K562 (cell line): Measurements from ENCODE around the gene SOHLH1. TPM values are rescaled to one million over a fixed set of nuclear protein-coding genes. Genes with fewer than 3 reads are reported as not detected.

Experiments used
- ATAC-seq: fragments of 200-7000 bp; cut with Tn5 transposase; 3 replicates; pipeline ENCODE4 v1.9.1; 2020; ENCODE audit warnings: moderate library complexity
- BruUV-seq: library from RNA; stranded (reverse); fragments of 400-500 nt; replicated peaks from 2 replicates; lab custom pipeline; 2021; lab: Mats Ljungman, UMichigan
- CTCF ChIA-PET: fragments of 300-600 bp; formaldehyde crosslinking; extraction: SDS; loops from one replicate; lab custom pipeline; 2021; ENCODE audit warnings: low intra/inter-chr PET ratio; lab: Yijun Ruan, JAX
- POLR2A ChIA-PET: fragments of 300-600, 350-650 bp; sonication (Branson Sonifier 250); formaldehyde crosslinking; extraction: SDS; loops from one replicate; lab custom pipeline; 2021; ENCODE audit warnings: antibody characterized with exemption, inconsistent platforms; lab: Yijun Ruan, JAX
- DNase-seq, 4 experiments: peaks; one replicate each; pipeline versions ENCODE4 v3.0.0 to v3.0.0-alpha.2; 2011 to 2018; ENCODE audit warnings: low spot score in 3 of 4, mixed read lengths in 3 of 4; ENCODE audit errors: extremely low read depth in 1 of 4
- FAIRE-seq: peaks from 2 replicates; lab custom pipeline; 2011; peaks lifted over from hg19 to GRCh38; lab: Jason Lieb, UNC
- H2AFZ ChIP-seq: 2 replicates; pipeline ENCODE4 v1.6.0; 2011; ENCODE audit warnings: low read depth, low read length, control low read depth, inconsistent platforms
- H3K27ac ChIP-seq: fragments of 200-600 bp; 3 replicates; pipeline ENCODE4 v1.8.0; 2011; ENCODE audit warnings: low read depth, mild to moderate bottlenecking, control low read depth, inconsistent platforms, low read length, moderate library complexity, mixed read lengths; ENCODE audit errors: extremely low read depth
- H3K27me3 ChIP-seq, 2 experiments: fragments of 300-600 bp in 1 of 2; 2 replicates in 1 of 2; 3 replicates in 1 of 2; pipeline versions ENCODE4 v1.6.0 to v1.8.0; 2011; ENCODE audit warnings: inconsistent platforms in 2 of 2, low read length in 2 of 2, mild to moderate bottlenecking in 1 of 2, mixed read lengths in 1 of 2, moderate library complexity in 1 of 2; ENCODE audit not compliant: control insufficient read depth in 2 of 2, insufficient read depth in 2 of 2
- H3K36me3 ChIP-seq: fragments of 300-600 bp; 3 replicates; pipeline ENCODE4 v1.8.0; 2011; ENCODE audit warnings: mild to moderate bottlenecking, low read length, inconsistent platforms; ENCODE audit not compliant: control insufficient read depth, insufficient read depth
- H3K4me1 ChIP-seq, 2 experiments: fragments of 200-600 bp in 1 of 2; replicated peaks in 1 of 2; 2 replicates in 1 of 2; 3 replicates in 1 of 2; pipeline versions ENCODE4 v1.5.1 to v1.8.0; 2011; ENCODE audit warnings: inconsistent platforms in 2 of 2, low read length in 2 of 2, mild to moderate bottlenecking in 1 of 2, mixed read lengths in 1 of 2, moderate library complexity in 1 of 2; ENCODE audit not compliant: control insufficient read depth in 2 of 2, insufficient read depth in 2 of 2
- H3K4me2 ChIP-seq: 2 replicates; pipeline ENCODE4 v1.6.1; 2011; ENCODE audit warnings: low read length, control low read depth, inconsistent platforms, mixed read lengths; ENCODE audit not compliant: insufficient read depth
- H3K4me3 ChIP-seq: fragments of 200-600 bp; sonication (generic), shearing (Covaris generic); 2 replicates; pipeline ENCODE4 v1.5.1; 2016; ENCODE audit warnings: control low read depth, inconsistent platforms
- H3K79me2 ChIP-seq: fragments of 200-600 bp; 3 replicates; pipeline ENCODE4 v1.8.0; 2011; ENCODE audit warnings: low read length, inconsistent platforms; ENCODE audit not compliant: control insufficient read depth, insufficient read depth
- H3K9ac ChIP-seq, 2 experiments: 2 replicates each; pipeline versions ENCODE4 v1.6.0 to v1.6.1; 2011; ENCODE audit warnings: low read depth in 2 of 2, low read length in 2 of 2, control low read depth in 1 of 2, inconsistent platforms in 1 of 2, mild to moderate bottlenecking in 1 of 2, mixed read lengths in 1 of 2; ENCODE audit not compliant: insufficient read depth in 1 of 2
- H3K9me1 ChIP-seq: one replicate; pipeline ENCODE4 v1.6.0; 2011; ENCODE audit warnings: inconsistent platforms, mild to moderate bottlenecking, low read length, moderate library complexity; ENCODE audit not compliant: control insufficient read depth, insufficient read depth
- H3K9me3 ChIP-seq: replicated peaks from 2 replicates; pipeline ENCODE4 v1.5.1; 2011; ENCODE audit warnings: low read depth, low read length, inconsistent platforms; ENCODE audit not compliant: control insufficient read depth, insufficient read depth
- H4K20me1 ChIP-seq: replicated peaks from 2 replicates; pipeline ENCODE4 v1.6.1; 2011; ENCODE audit warnings: low read length, inconsistent platforms, mixed read lengths; ENCODE audit not compliant: control insufficient read depth, insufficient read depth
- CEBPG ChIP-seq, 3 experiments: fragments of 200-800 bp in 1 of 3; sonication (Bioruptor generic) in 1 of 3; sonication (generic) in 1 of 3; formaldehyde crosslinking in 1 of 3; IDR thresholded peaks in 2 of 3; conservative IDR thresholded peaks in 1 of 3; 2 replicates each; pipeline versions ENCODE4 v1.6.1 to v1.8.0; 2016 to 2022; ENCODE audit warnings: missing compliant biosample characterization in 2 of 3, missing genetic modification characterization in 2 of 3, mild to moderate bottlenecking in 1 of 3, missing genetic modification reagents in 1 of 3
- FOXJ2 ChIP-seq: fragments of 200-800 bp; sonication (Bioruptor generic); IDR thresholded peaks from 2 replicates; pipeline ENCODE4 v1.6.1; 2016; ENCODE audit warnings: missing genetic modification characterization, missing compliant biosample characterization
- RAD51 ChIP-seq: fragments of 450-650 bp; IDR thresholded peaks from 2 replicates; pipeline ENCODE4 v1.7.1; 2016; ENCODE audit warnings: low read depth, mild to moderate bottlenecking, borderline replicate concordance
- ZNF518B ChIP-seq: fragments of 250-450 bp; sonication (Bioruptor Pico); IDR thresholded peaks from 2 replicates; pipeline ENCODE4 v1.5.0; 2021; ENCODE audit warnings: mild to moderate bottlenecking, moderate library complexity
- WGBS: fragments of 100-300 bp; shearing (Covaris generic); methylation state at CpG from one replicate; pipeline ENCODE4 v1.1.6; 2016; ENCODE audit warnings: low coverage, mixed read lengths; ENCODE audit not compliant: insufficient coverage; ENCODE audit errors: missing lambda C conversion rate; 5-methylcytosine and 5-hydroxymethylcytosine counted together
- in situ Hi-C: fragments of 300-500 bp; cut with MboI; formaldehyde crosslinking; loops from 4 replicates; pipeline ENCODE4 v1.15.0; 2018; ENCODE audit warnings: inconsistent platforms, mixed read lengths
- intact Hi-C: fragments of 100-400 bp; cut with micrococcal nuclease; formaldehyde crosslinking; loops from 2 replicates; pipeline ENCODE4 v1.14.2; 2022
- polyA plus RNA-seq, 8 experiments: library from polyadenylated mRNA; depleted of rRNA in 4 of 8; stranded (reverse) in 5 of 8; unstranded in 3 of 8; fragments of >200 nt; fragmentation: Nextera tagmentation in 2 of 8; fragmentation: Illumina TruSeq in 1 of 8; extraction: Ambion mirVana in 2 of 8; extraction: Trizol in 1 of 8; gene quantifications; 2 replicates each; pipeline versions ENCODE4 v1.2.1 to v1.2.3, GENCODE V29; 2011 to 2014; ENCODE audit warnings: inconsistent platforms in 1 of 8, missing spikeins in 1 of 8
- total RNA-seq, 7 experiments: library from RNA; depleted of rRNA in 6 of 7; stranded (reverse); fragments of >200 nt in 6 of 7; fragmentation: Illumina TruSeq in 2 of 7; extraction: Trizol in 2 of 7; gene quantifications; 2 replicates each; pipeline versions ENCODE4 v1.2.1 to v1.2.3, GENCODE V29; 2011 to 2021; ENCODE audit warnings: low replicate concordance in 1 of 7
- TF ChIP-seq, protein P1 (sequence below): fragments of 450-650 bp; formaldehyde crosslinking; IDR thresholded peaks from 2 replicates; pipeline ENCODE4 v1.4.0; 2020; ENCODE audit warnings: mild to moderate bottlenecking, mixed read lengths

SOHLH1 gene
- total and polyA plus RNA-seq, 9 of the 15 experiments (the other 6 are each of a cell fraction or from before 2014, with no cell fraction given) = 0.17 to 0.41 (median 0.29) TPM; not detected in 6

- Histone ChIP-seq H3K27ac (no peak overlapping the region), H3K36me3 (no peaks in the 10 kb centered on the region), H3K79me2 (no peaks in the 10 kb centered on the region), H3K4me2 (no peak overlapping the region), H3K9me3 (0 out of 2 replicates have a peak, but pooled peaks cover 3% of the 10 kb centered on the region)
- DNase-seq (no peak), ATAC-seq (no peak)
- no TSS peak for BruUV-seq
- 3% methylated on average over 13 of the region's 13 CpGs for WGBS
- no peak for TF ChIP-seq FOXJ2
- 0 out of 2 replicates have a peak, but pooled peaks have one; percentile 14 for TF ChIP-seq CEBPG (CRISPR knock-in tag; IDR thresholded peaks at IDR 0.05)
- TF ChIP-seq CEBPG (tag; conservative IDR thresholded peaks at IDR 0.05 in 1 of 2, IDR thresholded peaks at IDR 0.05 in 1 of 2) = no peak
- TF ChIP-seq, all 486 proteins: peak for 1
- Histone ChIP-seq H3K9ac (no peak overlapping the region), H3K4me1 (peaks cover 0 to 11% of the 10 kb centered on the region in 2 experiments; a peak in 2 of 5 replicates), H4K20me1 (0 out of 2 replicates have a peak, but pooled peaks cover 5% of the 10 kb centered on the region), H3K9me1 (no peaks in the 10 kb centered on the region), H3K27me3 (peaks cover 10 to 41% of the 10 kb centered on the region in 2 experiments; a peak in 3 of 5 replicates), H3K4me3 (no peak overlapping the region), H2AFZ (no peak overlapping the region)
- FAIRE-seq = no peak
- intact Hi-C loops = loop anchor here (5.0 kb wide), 1 partner anchor 127 kb away; no protein-coding TSS in a partner anchor
- ChIA-PET CTCF (no interaction called here), POLR2A (interaction anchor here (0.7 kb wide), 1 partner anchor 21 kb away, joined by 3 read pairs; no protein-coding TSS in a partner anchor)
- in situ Hi-C loops = no loop called here
These were observed 30.2 kb upstream of the SOHLH1 start for GRCh38 chr9:135729480-135729879.

DNA sequence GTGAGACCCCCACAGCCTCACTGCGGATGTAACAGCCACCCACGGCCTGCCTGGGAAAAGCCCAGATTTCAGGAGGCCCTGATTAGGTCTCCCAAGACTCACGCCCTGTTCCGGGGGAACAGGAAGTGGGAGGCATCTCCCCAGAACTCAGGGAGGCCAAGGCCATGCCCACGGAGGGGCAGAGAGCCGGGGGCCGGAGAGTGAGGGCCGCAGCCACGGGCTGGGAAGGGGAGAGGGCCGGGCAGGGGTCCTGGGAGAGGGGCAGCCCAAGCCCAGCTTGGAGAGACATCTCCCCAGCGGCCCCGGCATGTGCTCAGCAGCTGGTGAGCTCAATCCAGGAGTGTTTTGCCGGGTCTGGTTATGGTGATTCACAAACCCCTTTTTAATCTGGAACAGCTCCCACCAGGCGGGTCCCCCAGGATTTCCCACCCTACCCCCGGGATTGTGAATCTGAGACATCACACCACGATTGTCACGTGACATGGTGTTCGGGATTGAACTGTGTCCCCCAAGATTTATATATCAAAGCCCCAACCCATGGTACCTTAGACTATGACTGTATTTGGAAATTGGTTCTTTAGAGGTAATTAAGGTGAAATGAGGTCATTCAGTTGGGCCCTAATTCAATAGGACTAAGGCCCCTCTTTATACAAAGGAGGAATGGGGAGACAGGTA is 29.3 kb upstream of the SOHLH1 start:
- H3K27me3 ChIP-seq = peaks cover 13 to 46% of the 10 kb centered on the region in 2 experiments; a peak in 3 of 5 replicates
- no TSS peak for BruUV-seq
- H3K36me3 ChIP-seq = no peaks in the 10 kb centered on the region
- DNase-seq = no peak
- 0% methylated on average over 17 of the region's 18 CpGs for WGBS
- H3K27ac ChIP-seq = no peak overlapping the region
- peaks cover 0 to 11% of the 10 kb centered on the region in 2 experiments; a peak in 2 of 5 replicates for H3K4me1 ChIP-seq
- H3K4me2 ChIP-seq = no peak overlapping the region
- ATAC-seq = no peak
- ChIA-PET CTCF (no interaction called here), POLR2A (interaction anchor here (0.7 kb wide), 1 partner anchor 22 kb away, joined by 3 read pairs; no protein-coding TSS in a partner anchor)
- H3K4me3 ChIP-seq = no peak overlapping the region
- H3K79me2 ChIP-seq = no peaks in the 10 kb centered on the region
- H4K20me1 ChIP-seq = 0 out of 2 replicates have a peak, but pooled peaks cover 8% of the 10 kb centered on the region
- no peak for FAIRE-seq
- H2AFZ ChIP-seq = no peak overlapping the region
- H3K9me3 ChIP-seq = 0 out of 2 replicates have a peak, but pooled peaks cover 3% of the 10 kb centered on the region
- intact Hi-C loops (loop anchor here (5.0 kb wide), 1 partner anchor 126 kb away; no protein-coding TSS in a partner anchor), in situ Hi-C loops (no loop called here)
- H3K9ac ChIP-seq = no peak overlapping the region
- H3K9me1 ChIP-seq = no peaks in the 10 kb centered on the region
- TF ChIP-seq RAD51 (peak; percentile 49; the same call in 1 of the 2 replicates), ZNF518B (CRISPR knock-in tag) (no peak)
- TF ChIP-seq, protein P1, sequence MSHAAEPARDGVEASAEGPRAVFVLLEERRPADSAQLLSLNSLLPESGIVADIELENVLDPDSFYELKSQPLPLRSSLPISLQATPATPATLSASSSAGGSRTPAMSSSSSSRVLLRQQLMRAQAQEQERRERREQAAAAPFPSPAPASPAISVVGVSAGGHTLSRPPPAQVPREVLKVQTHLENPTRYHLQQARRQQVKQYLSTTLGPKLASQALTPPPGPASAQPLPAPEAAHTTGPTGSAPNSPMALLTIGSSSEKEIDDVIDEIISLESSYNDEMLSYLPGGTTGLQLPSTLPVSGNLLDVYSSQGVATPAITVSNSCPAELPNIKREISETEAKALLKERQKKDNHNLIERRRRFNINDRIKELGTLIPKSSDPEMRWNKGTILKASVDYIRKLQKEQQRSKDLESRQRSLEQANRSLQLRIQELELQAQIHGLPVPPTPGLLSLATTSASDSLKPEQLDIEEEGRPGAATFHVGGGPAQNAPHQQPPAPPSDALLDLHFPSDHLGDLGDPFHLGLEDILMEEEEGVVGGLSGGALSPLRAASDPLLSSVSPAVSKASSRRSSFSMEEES (CRISPR knock-in tag) = peak; percentile 87
